Dedifferentiated amniotic fluid mesenchymal stem cell (primary cell): ENCODE measurements around the gene TSPAN9.

Experiments used
- DNase-seq: peaks from one replicate; pipeline ENCODE4 v3.0.0-alpha.2; 2016; ENCODE audit errors: extremely low spot score

The TSPAN9 gene

DNA sequence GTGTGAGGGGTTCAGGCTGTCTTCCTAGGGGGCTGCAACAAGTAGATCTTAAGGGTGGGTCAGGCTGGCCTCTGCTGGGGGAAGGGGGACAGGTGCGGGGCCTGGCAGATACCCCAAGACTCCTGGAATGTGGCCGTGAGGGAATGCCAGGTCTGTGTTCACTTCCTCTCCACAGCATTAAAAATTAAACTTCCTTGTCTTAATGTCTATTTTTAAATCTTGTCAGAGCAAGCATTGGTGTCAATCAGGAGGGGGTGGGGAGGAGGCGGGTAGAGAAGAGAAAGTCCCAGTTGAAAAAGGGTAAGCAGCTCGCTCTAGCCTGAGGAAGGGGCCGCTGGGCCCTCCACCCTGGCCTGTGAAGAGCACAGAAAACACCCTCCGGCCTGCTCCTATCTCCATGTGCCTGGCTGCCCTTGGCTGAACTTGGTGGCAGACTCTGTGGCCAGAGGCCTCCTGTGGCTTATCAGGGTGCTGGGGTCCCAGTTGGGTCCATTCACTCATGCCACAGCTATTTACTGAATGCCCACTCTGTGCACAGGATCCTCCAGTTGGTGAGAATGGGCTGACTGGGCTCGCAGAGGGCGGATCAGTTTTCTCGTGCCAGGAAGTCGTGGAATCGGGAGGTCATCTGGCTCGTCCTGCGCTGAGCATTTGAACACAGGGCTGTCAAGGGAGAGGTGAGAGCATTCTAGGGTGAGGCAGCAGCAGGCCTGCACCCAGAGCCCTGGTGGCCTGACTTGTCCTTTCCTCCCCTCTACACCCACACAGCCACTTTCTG is 128.8 kb downstream of the TSPAN9 start:
- no peak for DNase-seq

DNA sequence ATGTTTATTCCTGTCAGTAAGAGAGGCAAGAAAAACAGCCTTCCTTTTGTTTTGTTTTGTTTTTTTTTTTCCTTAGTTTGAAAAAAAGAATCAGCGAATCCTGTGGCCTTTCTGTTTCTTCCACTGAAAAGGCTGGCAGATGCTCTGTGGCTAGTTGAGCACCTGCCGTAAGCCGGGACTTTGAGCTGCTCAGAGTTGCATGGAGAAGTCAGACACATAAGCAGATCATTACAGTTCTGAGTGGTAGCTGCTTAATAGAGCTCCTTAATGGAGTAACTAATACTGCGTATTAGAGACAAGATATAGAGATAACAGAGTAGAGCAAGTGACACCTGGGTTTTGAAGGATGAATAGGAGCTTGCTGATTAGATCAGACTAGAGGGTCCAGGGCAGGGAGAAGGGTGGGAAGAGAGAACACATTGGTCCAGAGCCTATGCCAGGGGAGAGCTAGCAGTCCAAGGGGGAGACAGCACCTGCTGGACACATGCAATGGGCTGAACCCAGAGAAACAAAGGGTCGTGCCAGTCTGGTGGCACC is 129.4 kb downstream of the TSPAN9 start:
- DNase-seq = no peak

DNA sequence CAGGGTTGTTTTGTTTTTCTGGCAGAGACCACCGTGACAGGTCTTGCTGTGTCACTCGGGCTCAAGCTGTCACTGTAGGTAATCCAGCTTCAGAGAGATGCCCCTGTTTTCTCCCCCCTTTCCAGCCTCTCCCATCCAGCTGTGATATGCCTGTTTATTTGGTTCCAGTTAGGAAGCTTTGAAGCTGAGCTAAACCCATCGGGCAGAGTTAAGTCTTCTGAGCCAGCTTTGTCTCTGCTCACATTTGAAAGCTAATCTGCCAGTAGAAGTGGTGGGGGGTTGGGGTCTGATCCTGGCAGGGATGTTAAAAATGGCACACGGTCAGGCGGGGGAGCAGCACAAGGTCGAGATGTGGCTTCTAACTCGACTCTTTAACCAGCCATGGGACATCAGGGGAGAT is 130.0 kb downstream of the TSPAN9 start:
- DNase-seq = no peak

DNA sequence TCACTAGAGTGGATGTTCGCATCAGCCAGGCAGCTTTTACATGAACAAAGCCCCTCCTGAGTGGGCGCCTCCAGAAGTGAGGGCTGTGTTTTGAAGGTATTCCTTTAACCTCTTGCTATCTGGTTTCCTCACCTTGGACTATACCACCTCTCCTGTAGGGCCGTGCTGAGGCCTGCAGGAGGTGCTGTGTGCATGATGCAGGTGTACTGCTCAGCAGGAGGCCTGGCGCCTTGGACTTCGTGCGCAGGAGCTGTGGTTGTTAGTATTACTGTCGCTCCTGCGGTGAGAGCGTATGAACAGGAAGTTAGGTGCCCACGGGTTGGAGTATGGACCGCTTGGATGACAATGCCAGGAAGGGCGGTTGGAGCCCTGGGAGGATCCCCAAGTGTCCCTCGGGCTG is 130.7 kb downstream of the TSPAN9 start:
- DNase-seq = no peak

DNA sequence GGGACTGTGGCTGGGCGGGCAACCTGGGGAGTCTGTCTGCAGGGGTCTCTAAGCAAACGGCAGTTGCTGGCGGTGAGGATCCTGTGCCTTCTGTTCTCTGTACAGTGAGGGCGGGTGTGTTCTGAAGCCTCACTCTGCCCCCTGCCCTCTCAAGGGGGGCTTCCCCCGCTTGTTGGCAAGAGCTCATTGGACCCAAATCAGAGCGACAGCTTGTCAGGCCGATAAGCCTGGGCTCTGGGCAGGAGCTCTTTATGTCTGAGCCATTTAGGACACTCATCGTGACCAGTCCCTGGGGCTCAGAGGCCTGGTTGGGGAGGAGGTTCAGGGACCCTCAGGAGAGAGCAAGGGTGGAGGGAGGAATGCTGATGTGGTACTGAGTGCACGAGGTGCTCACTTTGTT is 136.0 kb downstream of the TSPAN9 start:
- DNase-seq = no peak

DNA sequence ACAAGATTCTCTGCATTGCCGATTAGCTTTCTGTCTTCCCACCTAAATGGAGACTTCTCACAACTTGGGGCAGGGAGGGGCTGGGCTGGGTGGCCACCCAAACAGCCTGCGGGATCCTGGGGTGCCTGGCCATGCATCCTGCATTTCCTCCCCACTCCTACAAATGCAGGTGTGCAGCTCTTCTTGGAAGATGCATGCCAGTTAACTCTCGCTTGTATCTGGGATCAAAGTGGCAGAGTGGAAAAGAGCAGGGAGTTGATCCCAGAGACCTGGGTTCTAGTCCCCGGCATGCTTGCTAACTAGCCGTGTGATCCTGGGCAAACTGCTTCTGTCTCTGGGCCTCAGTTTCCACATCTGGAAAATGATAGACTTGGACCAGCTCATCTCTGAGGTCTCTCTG is 136.6 kb downstream of the TSPAN9 start:
- DNase-seq = no peak

DNA sequence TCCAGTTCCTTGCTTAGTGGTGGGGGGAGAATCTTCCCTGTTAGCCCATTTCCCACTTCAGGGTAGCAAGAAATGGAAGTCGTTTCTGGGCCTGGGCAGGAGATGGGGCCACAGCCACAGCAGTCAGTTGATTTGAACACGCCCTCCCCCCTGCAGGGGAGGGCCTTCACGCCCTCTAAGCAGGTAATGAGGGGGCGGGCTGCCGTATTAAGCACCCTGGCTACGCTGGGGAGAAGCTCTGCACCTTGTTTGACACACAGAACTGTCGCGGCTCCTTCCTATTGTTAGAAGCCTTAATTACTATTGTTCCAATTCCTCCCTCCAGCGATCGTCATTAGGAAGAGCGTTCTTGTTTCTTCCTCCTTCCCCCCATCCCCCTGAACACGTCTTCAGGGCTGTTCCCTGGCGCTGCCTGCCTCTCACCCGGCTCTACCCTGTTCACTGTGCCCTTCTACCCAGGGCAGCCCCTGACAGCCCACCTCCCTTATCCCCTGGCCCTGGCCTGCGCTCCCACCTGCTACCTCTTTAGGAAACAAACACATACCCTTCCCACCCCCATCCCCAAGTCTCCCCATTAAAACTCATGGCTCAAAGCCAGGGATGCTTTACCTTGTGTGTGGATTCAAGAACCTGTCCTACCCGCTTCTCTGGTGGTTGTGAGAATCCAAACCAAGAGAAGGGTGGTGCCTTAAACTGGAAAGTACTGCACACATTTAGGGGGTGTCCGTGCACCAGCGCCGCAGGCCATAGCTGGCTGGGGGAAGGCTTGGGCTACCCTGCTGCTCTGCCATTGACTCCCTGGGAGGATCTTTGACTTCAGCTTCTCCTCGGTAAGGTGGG is 137.6 kb downstream of the TSPAN9 start:
- no peak for DNase-seq

DNA sequence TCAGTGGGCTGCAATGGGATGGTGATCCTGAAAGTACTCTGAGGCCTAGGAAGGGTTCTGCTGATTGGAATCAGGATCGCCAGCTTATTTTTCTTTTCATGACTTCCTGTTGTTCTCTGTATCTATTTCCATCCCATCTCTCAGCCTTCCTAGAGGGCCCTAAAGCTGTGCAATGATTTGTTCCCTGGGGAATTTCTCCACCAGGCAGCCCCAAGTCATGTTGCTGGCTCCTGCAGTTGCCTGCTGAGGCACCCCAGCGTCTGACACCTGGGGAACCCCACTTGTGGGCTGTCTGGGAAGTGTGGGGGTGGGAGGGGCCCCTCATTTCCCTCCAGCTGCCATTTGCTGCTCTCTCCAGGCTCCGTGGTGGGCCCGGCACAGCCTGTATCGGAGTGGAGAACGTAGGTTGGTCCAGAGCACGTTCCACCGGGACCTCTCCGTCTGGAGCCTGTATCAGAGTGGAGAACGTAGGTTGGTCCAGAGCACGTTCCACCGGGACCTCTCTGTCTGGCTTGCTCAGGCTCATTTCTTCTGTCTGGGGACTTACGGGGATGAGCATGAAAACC is 138.3 kb downstream of the TSPAN9 start:
- no peak for DNase-seq

DNA sequence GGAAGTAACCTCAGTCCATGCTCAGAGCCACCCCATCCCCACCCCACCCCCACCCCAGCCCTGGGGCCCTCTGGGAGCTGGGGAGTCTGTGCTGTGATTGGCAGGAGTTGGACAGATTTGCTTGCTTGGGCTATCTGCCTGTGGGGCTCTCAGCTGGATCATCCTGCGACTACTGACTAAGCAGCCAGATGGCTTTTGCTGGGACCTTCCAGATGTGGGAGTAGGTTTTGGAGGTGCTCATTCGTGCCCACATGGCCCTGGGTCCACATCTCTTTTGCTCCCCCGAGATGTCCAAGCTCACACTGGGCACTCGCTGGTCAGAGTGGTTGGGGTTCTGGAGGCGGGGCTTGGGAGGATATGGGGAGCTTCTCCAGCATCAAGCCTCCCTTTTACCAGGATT is 138.9 kb downstream of the TSPAN9 start:
- DNase-seq = no peak

DNA sequence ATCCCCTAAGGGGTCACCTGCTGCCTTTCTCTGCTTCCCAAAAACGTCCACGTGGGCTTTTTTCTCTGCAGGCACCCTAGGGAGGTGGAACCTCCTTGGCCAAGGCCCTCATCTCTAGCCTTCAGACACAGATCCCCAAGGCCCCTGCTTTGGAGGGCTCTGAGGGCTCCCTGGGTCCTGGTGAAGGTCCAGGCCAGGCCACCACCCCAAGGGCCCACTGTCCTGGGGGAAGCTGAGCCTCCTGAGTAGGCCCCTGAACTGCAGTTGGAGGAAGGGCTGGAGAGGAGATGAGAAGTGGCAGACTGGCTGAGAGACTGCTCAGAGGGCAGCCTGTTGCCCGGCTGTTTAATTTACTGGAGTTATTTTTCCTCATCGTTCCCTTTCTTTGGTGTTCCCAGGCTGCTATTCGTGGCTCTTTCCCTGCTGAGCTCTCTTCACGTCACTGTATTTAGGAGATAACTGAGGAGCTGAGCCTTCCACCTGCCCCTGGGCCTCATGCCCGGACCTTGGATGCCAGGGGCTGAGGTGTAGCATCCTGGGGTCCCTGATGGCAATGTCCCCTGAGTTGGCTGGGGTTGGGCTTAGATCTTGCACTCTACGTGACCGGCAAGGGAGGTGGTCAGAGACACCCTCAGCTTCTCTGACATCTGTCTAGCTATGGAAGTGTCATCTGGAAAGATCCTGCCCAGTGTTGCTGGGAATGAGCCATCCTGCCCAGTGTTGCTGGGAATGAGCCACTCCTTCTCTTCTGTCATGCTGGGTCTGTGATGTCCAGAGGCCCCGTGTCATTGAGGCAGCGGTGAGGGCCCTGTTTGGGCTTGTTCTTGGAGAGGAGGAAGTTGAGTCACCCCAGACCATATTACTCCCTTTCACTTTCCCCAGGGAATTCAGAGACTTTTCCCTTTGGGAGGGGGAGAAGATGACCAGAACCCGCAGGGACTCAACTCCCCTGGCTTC is 139.8 kb downstream of the TSPAN9 start:
- peak; percentile 32 for DNase-seq

DNA sequence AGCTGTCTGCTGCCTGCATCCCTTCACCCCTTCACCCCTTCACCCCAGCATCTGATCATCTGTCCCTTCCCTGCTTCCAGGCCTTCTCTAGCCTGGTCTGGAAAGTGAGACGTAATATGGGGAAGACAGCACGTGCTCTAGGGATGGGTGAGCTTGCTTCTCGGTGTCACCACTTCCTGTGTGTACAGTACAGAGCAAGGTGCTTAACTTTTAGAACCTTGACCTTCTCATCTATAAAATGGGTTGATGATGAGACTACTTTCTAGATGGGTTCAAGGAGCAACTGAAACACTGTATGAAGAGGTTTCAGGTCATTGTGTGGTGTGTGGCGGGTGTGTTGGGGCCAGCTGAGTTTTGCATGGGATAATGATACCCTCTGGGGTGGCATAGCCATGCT is 140.5 kb downstream of the TSPAN9 start:
- DNase-seq = no peak

DNA sequence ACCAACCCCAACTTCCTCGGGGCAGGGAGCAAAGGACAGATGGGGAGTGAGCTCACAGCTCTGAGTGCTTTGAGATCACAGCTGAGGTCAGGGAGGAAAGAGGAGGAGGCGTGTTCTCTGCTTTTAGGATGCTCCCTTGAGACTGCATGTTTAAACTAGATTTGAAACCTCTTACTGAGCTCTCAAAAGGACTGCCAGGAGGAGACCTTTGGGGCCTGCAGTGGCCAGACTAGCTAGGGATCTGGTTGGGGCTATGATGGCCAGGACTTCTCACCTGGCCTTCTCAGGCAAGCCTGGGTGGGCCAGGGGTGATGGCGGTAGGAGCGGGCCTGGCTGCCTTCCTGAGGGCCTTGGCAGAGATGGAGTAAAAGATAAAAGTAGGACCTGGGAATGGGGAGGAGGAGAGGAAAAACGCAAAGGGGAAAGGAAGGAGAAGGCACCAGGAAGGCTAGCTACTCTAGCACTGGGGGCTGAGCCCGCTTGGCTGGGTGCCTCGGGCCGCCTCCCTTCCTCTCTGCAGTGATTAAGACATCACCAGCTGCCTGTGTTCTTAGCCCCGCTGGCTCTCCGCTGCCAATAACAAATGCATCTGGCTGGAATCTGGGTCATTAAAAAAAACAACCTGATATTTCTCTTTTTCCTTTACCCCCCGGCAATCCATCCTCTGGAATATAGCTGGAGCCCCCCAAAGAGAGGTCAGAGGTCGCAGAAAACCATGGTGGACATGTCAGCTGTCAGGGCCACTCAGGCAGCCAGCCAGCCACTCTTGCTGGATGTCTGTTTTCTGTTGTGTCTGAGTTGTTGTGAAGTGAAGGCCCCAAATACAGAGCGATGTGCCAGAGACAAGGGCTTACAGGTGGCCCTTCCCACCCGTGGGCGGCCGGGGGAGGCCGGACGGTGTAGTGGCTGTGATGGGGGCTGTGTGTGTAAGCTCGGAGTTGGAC is 141.3 kb downstream of the TSPAN9 start:
- DNase-seq = peak; percentile 53

DNA sequence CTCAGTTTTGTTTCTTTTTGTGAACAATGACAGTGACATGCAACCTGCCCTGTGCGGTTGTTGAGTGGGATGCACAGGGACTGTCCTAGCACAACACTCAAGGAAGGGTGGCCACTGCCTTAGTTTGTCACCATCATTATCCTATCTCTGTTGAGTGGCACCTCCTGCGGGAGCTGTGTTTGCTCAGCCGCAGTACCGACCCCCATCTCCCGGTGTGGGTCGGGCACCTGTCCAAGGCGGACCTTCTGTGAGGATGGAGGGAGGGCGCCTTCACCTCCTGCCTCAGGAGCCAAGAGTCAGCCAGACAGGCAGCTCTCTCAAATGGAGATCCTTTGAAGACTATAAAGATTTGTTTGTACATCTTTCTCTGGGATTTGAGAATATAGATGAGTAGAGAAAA is 142.1 kb downstream of the TSPAN9 start:
- no peak for DNase-seq

DNA sequence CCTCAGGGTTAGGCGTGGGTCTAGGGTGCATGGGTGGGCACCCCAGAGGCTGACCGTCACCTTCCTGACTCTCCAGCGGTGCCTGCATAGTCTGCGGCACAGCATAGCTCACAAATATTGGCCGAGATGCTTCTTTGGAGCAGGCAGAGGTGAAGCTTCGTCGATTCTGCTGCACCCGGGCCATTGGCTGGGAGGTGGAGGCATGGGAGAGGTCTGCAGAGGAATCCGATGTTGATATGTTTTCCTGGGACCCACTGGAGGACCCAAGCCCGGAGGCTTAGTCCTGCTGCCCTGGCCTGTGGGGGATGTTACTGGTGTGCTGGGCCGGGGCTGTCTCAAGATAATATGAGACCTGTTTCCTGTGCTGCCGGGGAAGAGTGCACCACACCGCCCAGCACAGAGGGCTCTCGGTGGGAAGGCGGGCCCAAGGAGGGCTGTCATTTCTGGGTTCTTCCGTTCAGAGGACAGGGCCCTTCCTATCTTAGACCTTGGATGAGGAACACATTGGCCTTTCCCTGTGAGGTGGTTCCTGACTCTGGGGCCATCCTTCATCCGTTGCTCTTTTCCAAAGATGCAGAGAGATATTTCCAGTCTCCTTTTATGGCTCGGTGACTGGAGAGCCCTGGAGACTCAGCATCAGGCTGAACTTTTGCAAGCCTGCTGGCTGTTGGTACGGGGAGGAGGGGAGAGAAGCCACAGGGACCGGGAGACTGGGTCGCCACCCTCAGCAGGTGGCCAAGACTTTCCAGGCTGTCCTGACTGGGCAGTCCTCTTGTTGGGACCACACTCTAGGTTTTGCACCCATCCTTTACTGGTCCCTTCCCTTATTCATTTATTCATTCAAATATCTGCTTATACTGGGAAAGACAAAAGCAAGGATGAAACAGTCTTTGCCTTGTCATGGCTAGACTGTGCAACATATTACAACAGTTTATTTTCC is 143.5 kb downstream of the TSPAN9 start:
- no peak for DNase-seq

DNA sequence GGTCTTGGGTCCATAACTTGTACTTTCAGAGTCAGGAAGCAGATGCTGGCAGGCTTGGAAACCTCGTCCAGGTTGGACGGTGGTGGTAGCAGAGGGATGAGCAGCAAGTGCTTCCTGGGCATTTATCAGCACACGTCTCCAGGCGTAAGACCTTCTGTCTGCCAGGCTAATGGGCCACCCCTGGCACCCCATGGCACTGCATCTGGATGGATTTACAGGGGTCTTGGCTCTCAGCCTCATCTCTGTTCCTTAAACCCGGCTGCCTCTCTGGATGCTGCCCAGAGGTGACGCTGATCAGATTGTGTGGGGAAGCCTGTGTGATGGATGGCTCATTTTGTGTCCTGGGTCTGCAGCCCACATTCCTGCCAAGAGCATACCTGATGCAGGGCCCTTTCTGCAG is 145.1 kb downstream of the TSPAN9 start:
- DNase-seq = no peak

DNA sequence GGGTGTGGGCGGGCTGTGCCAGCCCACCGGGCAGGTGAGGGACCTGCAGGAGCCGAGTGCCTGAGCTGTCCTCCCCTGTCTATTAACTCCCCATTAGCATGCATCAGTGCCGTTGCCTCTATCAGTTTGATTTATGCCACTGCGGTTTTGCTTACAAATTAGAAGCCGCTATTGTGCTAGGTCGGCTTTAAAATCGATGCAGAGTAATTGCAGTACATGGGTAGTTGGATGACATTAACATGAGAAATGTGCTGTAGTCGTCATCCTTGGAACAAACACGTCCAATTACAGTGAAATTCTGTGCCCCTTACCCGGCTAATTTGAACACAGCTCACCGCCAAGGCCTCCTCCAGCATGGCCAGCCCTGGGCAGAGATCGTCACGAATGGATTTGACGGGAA is 145.8 kb downstream of the TSPAN9 start:
- DNase-seq = no peak

DNA sequence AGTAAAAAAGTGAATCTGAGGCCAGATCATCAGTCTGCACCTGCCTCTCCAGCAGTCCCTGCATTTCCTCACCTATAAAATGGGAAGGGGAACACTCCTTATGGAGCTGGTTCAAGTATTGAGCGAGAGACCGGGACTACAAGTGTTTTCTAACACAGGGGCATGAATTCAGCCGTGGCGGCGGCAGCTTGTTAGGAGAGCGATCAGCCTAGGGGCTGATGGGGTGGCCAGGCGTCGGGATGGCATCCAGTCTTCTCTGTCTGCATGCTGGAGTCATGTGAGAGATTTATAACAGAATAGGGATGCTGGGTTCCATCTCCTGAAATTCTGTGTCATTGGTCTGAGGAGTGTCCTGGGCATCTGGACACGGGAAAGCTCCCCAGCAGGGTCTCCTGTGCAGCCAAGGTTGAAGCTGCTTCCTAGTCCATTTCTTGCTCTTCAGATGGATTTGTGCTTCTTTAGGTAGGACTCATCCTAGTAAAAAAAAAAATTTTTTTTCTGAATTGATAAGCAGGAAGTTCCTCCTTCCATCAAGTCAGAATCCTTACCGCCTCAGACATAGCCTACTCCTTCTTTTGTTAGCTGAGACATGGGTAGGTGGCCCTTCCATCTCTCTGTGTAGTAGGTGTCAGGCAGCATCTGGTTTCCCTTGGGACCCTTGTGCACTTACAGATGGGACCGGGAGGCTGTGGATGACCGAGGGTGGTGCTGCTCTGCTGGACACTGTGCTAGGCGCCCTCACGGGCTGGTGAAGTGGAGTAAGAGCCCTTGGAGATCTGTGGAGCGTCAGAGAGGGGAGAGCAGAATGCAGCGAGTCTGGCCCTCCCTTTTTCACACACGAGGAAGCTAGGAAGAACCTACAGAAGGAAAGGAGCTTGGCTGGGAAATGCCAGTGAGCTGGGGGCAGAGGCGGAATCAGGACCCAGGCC is 146.7 kb downstream of the TSPAN9 start:
- no peak for DNase-seq

DNA sequence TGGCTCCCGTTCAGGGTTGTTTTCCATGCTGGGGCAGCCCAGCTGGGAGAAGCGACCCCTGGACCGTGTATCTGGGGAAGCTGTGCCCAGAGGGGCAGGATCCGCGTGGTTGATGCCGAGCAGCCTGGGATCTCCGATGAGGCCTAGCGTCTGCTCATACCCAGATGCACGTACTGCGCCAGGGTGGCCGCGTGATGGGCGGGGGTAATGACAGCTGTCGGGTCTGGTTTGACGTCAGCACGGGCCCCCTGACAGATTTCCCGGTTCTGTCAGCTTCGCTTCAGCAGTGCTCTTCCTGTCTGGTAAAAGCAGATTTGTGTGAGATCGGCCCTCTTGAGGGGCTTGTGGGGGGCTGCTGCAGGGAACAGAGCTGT is 147.3 kb downstream of the TSPAN9 start:
- DNase-seq = no peak
